CD8-positive, alpha-beta memory T cell (primary cell): Measurements from ENCODE around the gene OR4F6. TPM values are rescaled to one million over a fixed set of nuclear protein-coding genes. Genes with fewer than 3 reads are reported as not detected.

Experiments
- CTCF ChIA-PET: fragments of 350-600 bp; sonication (Branson Sonifier 250); formaldehyde crosslinking; loops from one replicate; lab custom pipeline; 2021; ENCODE audit warnings: antibody characterized with exemption; lab: Charles Lee
- POLR2A ChIA-PET: fragments of 350-600 bp; sonication (Branson Sonifier 250); formaldehyde crosslinking; loops from one replicate; lab custom pipeline; 2021; ENCODE audit warnings: antibody characterized with exemption; lab: Charles Lee
- DNase-seq, 5 donors: peaks; one replicate each; pipeline versions ENCODE4 v3.0.0 to v3.0.0-alpha.2; 2020 to 2022; ENCODE audit warnings: mixed read lengths in 1 of 5
- H3K27ac ChIP-seq: one replicate; pipeline ENCODE4 v1.7.0; 2013; ENCODE audit warnings: low read depth, mild to moderate bottlenecking, low read length, moderate library complexity
- H3K27me3 ChIP-seq: 2 replicates; pipeline ENCODE4 v1.7.0; 2013; ENCODE audit warnings: low read length, mild to moderate bottlenecking; ENCODE audit not compliant: insufficient read depth, poor library complexity, severe bottlenecking
- H3K36me3 ChIP-seq: 2 replicates; pipeline ENCODE4 v1.7.0; 2013; ENCODE audit warnings: mild to moderate bottlenecking, low read length, moderate library complexity; ENCODE audit not compliant: insufficient read depth
- H3K4me1 ChIP-seq: 2 replicates; pipeline ENCODE4 v1.7.0; 2013; ENCODE audit warnings: mild to moderate bottlenecking, low read length, moderate library complexity; ENCODE audit not compliant: insufficient read depth
- H3K4me3 ChIP-seq: 2 replicates; pipeline ENCODE4 v1.7.0; 2013; ENCODE audit warnings: mild to moderate bottlenecking, low read length
- H3K9me3 ChIP-seq: 2 replicates; pipeline ENCODE4 v1.7.0; 2013; ENCODE audit warnings: mild to moderate bottlenecking, low read length
- H3K27ac Mint-ChIP-seq, 8 donors: one replicate each; pipeline ENCODE4 v1.8.0; 2020 to 2021; ENCODE audit warnings: mixed read lengths in 8 of 8, mild to moderate bottlenecking in 6 of 8, inconsistent platforms in 3 of 8, moderate library complexity in 3 of 8
- H3K27me3 Mint-ChIP-seq, 2 donors: one replicate each; pipeline ENCODE4 v1.8.0; 2020 to 2021; ENCODE audit warnings: mixed read lengths in 2 of 2, mild to moderate bottlenecking in 1 of 2, moderate library complexity in 1 of 2
- H3K36me3 Mint-ChIP-seq, 3 donors: one replicate each; pipeline ENCODE4 v1.8.0; 2020 to 2021; ENCODE audit warnings: mixed read lengths in 3 of 3, inconsistent platforms in 1 of 3, mild to moderate bottlenecking in 1 of 3
- H3K4me1 Mint-ChIP-seq, 3 donors: one replicate each; pipeline ENCODE4 v1.8.0; 2020 to 2021; ENCODE audit warnings: mixed read lengths in 3 of 3, inconsistent platforms in 1 of 3, mild to moderate bottlenecking in 1 of 3
- H3K4me3 Mint-ChIP-seq, 7 donors: one replicate each; pipeline ENCODE4 v1.8.0; 2020 to 2021; ENCODE audit warnings: mixed read lengths in 7 of 7, mild to moderate bottlenecking in 6 of 7, moderate library complexity in 4 of 7, inconsistent platforms in 2 of 7
- H3K9me3 Mint-ChIP-seq, 5 donors: one replicate each; pipeline ENCODE4 v1.8.0; 2020 to 2022; ENCODE audit warnings: mixed read lengths in 5 of 5, mild to moderate bottlenecking in 3 of 5, moderate library complexity in 2 of 5, inconsistent platforms in 1 of 5
- polyA plus RNA-seq: library from polyadenylated mRNA; unstranded; fragments of 300-500 nt; fragmentation: Illumina TruSeq; gene quantifications from one replicate; pipeline ENCODE4 v1.2.3, GENCODE V29; 2021
- total RNA-seq, 2 experiments: library from RNA; stranded (reverse); gene quantifications; one replicate each; pipeline ENCODE4 v1.2.3, GENCODE V29; 2021

The OR4F6 gene
- total and polyA plus RNA-seq, 3 experiments from 2014 or later = not detected

DNA sequence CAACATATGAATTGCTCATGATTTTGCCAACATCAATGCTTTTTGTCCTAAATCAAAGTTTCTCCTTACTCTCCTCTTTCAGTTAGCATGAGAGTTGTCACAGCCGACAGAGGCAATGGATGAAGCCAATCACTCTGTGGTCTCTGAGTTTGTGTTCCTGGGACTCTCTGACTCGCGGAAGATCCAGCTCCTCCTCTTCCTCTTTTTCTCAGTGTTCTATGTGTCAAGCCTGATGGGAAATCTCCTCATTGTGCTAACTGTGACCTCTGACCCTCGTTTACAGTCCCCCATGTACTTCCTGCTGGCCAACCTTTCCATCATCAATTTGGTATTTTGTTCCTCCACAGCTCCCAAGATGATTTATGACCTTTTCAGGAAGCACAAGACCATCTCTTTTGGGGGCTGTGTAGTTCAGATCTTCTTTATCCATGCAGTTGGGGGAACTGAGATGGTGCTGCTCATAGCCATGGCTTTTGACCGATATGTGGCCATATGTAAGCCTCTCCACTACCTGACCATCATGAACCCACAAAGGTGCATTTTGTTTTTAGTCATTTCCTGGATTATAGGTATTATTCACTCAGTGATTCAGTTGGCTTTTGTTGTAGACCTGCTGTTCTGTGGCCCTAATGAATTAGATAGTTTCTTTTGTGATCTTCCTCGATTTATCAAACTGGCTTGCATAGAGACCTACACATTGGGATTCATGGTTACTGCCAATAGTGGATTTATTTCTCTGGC lies 2.5 kb downstream of the OR4F6 start:
- H3K27me3 Mint-ChIP-seq = peaks cover 15 to 41% of the 10 kb centered on the region in 2 donors
- Histone ChIP-seq H3K27ac (no peak overlapping the region), H3K27me3 (no peaks in the 10 kb centered on the region), H3K4me3 (no peak overlapping the region), H3K36me3 (no peaks in the 10 kb centered on the region), H3K9me3 (no peaks in the 10 kb centered on the region), H3K4me1 (no peaks in the 10 kb centered on the region)
- H3K4me3 Mint-ChIP-seq = no peak overlapping the region
- ChIA-PET POLR2A (no interaction called here), CTCF (no interaction called here)
- H3K27ac Mint-ChIP-seq = no peak overlapping the region
- H3K4me1 Mint-ChIP-seq = no peaks in the 10 kb centered on the region
- peaks cover 0 to 5% (median 0%) of the 10 kb centered on the region in 5 donors for H3K9me3 Mint-ChIP-seq
- no peaks in the 10 kb centered on the region for H3K36me3 Mint-ChIP-seq
- no peak for DNase-seq

DNA sequence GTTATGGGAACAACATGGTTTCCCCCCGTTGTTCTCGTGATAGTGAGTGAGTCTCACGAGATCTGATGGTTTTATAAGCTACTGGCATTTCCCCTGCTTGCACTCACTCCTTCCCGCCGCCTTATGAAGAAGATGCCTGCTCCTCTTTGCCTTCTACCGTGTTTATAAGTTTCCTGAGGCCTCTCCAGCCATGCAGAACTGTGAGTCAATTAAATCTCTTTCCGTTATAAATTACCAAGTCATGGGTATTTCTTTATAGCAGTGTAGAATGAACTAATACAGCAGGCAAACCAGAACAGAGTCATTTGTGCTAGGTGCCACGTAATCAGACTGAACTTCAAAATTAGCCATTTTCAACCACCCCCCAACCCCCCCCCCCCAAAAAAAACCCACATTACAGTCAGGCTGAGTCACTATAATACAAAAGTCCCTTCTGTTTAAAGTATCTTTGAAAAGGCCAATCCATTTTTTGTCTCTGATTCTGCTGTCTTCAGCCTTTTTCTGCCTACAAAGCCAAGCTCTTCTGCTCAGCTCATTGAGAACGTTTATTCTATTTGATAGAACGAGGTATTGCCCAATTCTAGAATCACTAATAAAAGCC lies 4.1 kb downstream of the OR4F6 start:
- Mint-ChIP-seq H3K27me3 (peaks cover 20 to 51% of the 10 kb centered on the region in 2 donors), H3K36me3 (no peaks in the 10 kb centered on the region), H3K9me3 (peaks cover 0 to 6% (median 0%) of the 10 kb centered on the region in 5 donors), H3K4me1 (no peaks in the 10 kb centered on the region), H3K27ac (no peak overlapping the region), H3K4me3 (no peak overlapping the region)
- Histone ChIP-seq H3K9me3 (no peaks in the 10 kb centered on the region), H3K27ac (no peak overlapping the region), H3K36me3 (no peaks in the 10 kb centered on the region), H3K4me1 (no peaks in the 10 kb centered on the region), H3K4me3 (no peak overlapping the region), H3K27me3 (no peaks in the 10 kb centered on the region)
- CTCF ChIA-PET = no interaction called here
- POLR2A ChIA-PET = no interaction called here
- no peak for DNase-seq

DNA sequence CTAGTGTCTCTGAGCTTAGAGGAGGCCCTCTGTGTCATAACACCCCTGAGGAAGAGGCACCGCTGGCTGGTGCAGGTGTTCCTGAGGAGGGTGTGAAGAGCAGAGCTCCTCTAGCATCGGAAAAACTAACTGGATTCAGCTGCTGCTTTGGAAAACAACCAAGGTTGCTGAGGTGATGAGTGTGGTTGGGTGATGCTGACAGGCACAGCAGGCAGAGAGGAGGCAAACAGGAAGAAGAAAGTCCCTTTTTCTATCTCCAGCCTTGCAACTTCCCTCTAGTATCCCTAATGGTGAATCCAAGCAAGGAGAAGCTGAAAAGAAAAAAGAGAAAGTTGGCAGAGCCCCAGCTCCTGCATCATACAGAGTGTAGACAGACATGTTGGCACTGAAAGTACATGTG lies 4.9 kb downstream of the OR4F6 start:
- Histone ChIP-seq H3K4me3 (no peak overlapping the region), H3K27me3 (no peaks in the 10 kb centered on the region), H3K4me1 (no peaks in the 10 kb centered on the region), H3K9me3 (no peaks in the 10 kb centered on the region), H3K27ac (no peak overlapping the region), H3K36me3 (no peaks in the 10 kb centered on the region)
- H3K4me1 Mint-ChIP-seq = no peaks in the 10 kb centered on the region
- no peak for DNase-seq
- ChIA-PET POLR2A (no interaction called here), CTCF (no interaction called here)
- no peak overlapping the region for H3K4me3 Mint-ChIP-seq
- H3K36me3 Mint-ChIP-seq = no peaks in the 10 kb centered on the region
- H3K27ac Mint-ChIP-seq = no peak overlapping the region
- peaks cover 0 to 6% (median 0%) of the 10 kb centered on the region in 5 donors for H3K9me3 Mint-ChIP-seq
- H3K27me3 Mint-ChIP-seq = peaks cover 21 to 56% of the 10 kb centered on the region in 2 donors

DNA sequence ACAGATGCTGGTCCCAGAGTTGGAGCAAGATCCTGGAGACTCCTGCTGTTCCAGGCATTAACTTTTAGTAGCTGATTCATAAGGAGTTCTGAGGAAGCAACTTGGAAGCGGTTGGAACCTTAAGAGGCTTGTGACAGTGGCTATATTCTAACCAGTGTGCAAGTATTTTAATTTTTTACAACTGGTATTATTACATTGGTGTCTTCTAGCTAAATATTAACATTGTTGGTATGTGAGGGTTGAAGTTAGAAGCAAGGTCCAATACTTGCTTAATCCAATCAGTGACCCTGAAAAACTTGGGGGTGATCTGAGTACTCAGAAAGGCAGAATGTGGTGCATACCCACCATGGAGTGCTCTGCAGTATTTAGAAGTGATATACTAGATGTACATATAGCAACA lies 7.1 kb downstream of the OR4F6 start:
- H3K36me3 ChIP-seq = no peaks in the 10 kb centered on the region
- ChIA-PET POLR2A (no interaction called here), CTCF (no interaction called here)
- H3K4me3 ChIP-seq = no peak overlapping the region
- DNase-seq = no peak
- no peaks in the 10 kb centered on the region for H3K4me1 ChIP-seq
- Mint-ChIP-seq H3K9me3 (peaks cover 0 to 4% (median 0%) of the 10 kb centered on the region in 5 donors), H3K4me3 (no peak overlapping the region), H3K27ac (no peak overlapping the region), H3K36me3 (no peaks in the 10 kb centered on the region), H3K27me3 (peaks cover 20 to 51% of the 10 kb centered on the region in 2 donors), H3K4me1 (no peaks in the 10 kb centered on the region)
- H3K9me3 ChIP-seq = no peaks in the 10 kb centered on the region
- H3K27ac ChIP-seq = no peak overlapping the region
- no peaks in the 10 kb centered on the region for H3K27me3 ChIP-seq

DNA sequence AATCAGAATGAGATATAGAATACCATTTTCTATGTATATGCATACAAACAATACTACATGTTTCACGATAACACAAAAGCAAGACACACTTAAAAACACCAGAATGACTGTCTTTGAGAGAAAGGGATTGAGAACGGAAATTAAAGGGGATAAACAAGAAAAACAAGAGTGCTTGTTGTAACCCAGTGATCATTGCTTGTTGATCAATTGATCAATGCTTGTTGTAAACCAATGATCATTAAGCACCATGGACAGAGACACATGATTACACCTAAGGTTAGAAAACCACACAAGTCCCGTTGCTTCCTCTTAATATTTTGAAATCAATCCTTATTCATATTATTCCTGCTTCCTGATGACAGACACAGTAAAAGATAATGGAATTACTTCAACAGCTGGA lies 7.6 kb downstream of the OR4F6 start:
- DNase-seq = no peak
- Histone ChIP-seq H3K4me1 (no peaks in the 10 kb centered on the region), H3K27ac (no peak overlapping the region), H3K27me3 (no peaks in the 10 kb centered on the region), H3K4me3 (no peak overlapping the region), H3K36me3 (no peaks in the 10 kb centered on the region), H3K9me3 (no peaks in the 10 kb centered on the region)
- ChIA-PET CTCF (no interaction called here), POLR2A (no interaction called here)
- H3K9me3 Mint-ChIP-seq = peaks cover 0 to 4% (median 0%) of the 10 kb centered on the region in 5 donors
- peaks cover 16 to 53% of the 10 kb centered on the region in 2 donors for H3K27me3 Mint-ChIP-seq
- H3K36me3 Mint-ChIP-seq = no peaks in the 10 kb centered on the region
- no peaks in the 10 kb centered on the region for H3K4me1 Mint-ChIP-seq
- no peak overlapping the region for H3K4me3 Mint-ChIP-seq
- H3K27ac Mint-ChIP-seq = no peak overlapping the region

DNA sequence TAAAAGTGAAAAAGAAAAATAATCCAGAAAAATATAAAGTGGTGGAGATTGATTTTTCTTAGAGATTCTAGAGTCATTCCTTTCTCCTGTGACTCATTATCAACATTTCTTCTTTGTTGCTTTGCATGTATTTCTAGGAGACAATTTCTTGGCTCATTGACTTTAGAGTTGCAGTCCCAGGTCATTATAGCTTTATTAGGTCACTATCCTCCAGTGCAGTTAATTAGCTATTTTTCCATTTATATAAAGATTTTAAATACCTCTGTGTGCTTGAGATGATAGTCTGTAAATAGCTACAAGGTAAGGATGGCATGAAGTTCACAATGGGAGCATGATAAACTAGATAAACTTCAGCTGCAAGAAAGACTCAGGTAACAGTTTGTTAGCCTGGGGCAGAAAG lies 8.6 kb downstream of the OR4F6 start, which contains the start of gene OR4F15:
Gene OR4F15, plus strand, starts transcription at position 301 of the 400 bp plus-strand sequence. CDS start 5,985 bp downstream, outside the sequence.
- peak within 1 kb of the TSS in 1 of 8 donors; percentile 72 for H3K27ac Mint-ChIP-seq
- POLR2A ChIA-PET = no interaction called here
- CTCF ChIA-PET = no interaction called here

DNA sequence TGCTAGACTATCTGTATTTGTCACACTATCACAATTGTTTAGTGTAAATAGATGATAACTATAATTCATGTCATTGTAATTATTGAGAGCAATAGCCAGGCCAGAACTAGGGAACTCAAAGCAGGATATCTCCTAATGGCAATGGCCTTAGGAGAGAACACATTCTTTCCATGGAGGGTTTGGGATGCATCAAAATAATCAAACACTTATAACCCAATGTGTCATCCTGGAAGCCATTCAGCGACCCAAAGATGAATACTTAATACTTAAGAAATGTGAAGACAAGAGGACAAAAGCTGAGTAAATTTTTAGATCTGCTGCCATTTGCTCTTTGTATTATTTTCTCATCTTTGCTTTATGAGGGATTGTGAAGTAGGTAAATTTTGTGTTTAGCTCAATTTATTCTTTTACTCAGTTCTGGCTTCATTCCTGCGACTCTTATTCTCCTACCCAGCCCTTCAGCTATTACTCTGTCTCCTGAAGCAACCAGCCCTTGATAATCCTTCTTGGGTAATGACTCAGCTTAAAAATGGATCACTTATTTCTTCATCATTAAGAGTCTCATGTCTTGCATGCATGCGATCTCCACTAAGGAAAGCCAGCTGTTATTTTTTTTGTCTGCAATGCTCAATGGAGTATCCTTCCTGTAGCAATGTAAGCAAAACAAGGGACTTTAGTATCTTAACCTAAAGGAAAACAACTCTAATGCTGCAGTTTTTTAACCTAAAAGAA lies 10.7 kb downstream of the OR4F6 start:
- Histone ChIP-seq H3K4me1 (no peaks in the 10 kb centered on the region), H3K27ac (no peak overlapping the region), H3K36me3 (no peaks in the 10 kb centered on the region), H3K9me3 (no peaks in the 10 kb centered on the region), H3K27me3 (no peaks in the 10 kb centered on the region), H3K4me3 (no peak overlapping the region)
- Mint-ChIP-seq H3K9me3 (peaks cover 0 to 4% (median 0%) of the 10 kb centered on the region in 5 donors), H3K4me1 (no peaks in the 10 kb centered on the region), H3K4me3 (no peak overlapping the region), H3K27ac (no peak overlapping the region), H3K36me3 (no peaks in the 10 kb centered on the region), H3K27me3 (peaks cover 17 to 46% of the 10 kb centered on the region in 2 donors)
- no peak for DNase-seq
- POLR2A ChIA-PET = no interaction called here
- CTCF ChIA-PET = interaction anchor here (0.9 kb wide), 1 partner anchor 10 kb away, joined by 4 read pairs; no protein-coding TSS in a partner anchor

More for the DNA sequence above, 8.6 kb downstream of the OR4F6 start, which contains the start of gene OR4F15:
- H3K9me3 Mint-ChIP-seq = peaks cover 0 to 4% (median 0%) of the 10 kb centered on the region in 5 donors
- no peak for DNase-seq
- Histone ChIP-seq H3K9me3 (no peaks in the 10 kb centered on the region), H3K27me3 (no peaks in the 10 kb centered on the region), H3K36me3 (no peaks in the 10 kb centered on the region), H3K27ac (no peak within 1 kb of the TSS), H3K4me3 (no peak within 1 kb of the TSS), H3K4me1 (no peaks in the 10 kb centered on the region)
- no peaks in the 10 kb centered on the region for H3K36me3 Mint-ChIP-seq
- no peaks in the 10 kb centered on the region for H3K4me1 Mint-ChIP-seq
- H3K27me3 Mint-ChIP-seq = peaks cover 16 to 51% of the 10 kb centered on the region in 2 donors
- H3K4me3 Mint-ChIP-seq = no peak within 1 kb of the TSS

DNA sequence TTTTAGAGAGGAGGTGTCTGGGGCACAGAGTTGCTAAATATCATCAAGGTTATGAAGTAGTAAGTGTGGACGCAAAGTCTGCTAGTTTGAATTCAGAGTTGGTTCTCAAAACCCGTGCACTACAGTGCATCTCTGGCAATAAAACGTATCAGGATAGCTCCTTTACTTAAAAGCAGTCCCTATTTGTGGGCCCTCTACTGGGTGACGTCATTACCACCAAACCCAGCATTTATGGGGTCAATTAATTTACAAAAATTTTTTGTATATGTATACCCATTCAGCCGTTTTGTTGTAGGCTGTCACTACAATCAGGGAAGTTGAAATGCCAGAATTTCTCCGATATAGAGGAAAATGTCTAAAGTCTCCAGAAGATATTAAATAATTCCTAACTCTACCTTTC lies 17.5 kb downstream of the OR4F6 start:
- Histone ChIP-seq H3K4me3 (no peak overlapping the region), H3K27me3 (peaks cover 3% of the 10 kb centered on the region), H3K4me1 (no peaks in the 10 kb centered on the region), H3K27ac (no peak overlapping the region), H3K9me3 (no peaks in the 10 kb centered on the region), H3K36me3 (no peaks in the 10 kb centered on the region)
- no peaks in the 10 kb centered on the region for H3K9me3 Mint-ChIP-seq
- H3K27ac Mint-ChIP-seq = no peak overlapping the region
- DNase-seq = no peak
- POLR2A ChIA-PET = no interaction called here
- CTCF ChIA-PET = no interaction called here
- H3K36me3 Mint-ChIP-seq = no peaks in the 10 kb centered on the region
- H3K27me3 Mint-ChIP-seq = peaks cover 14 to 34% of the 10 kb centered on the region in 2 donors
- no peak overlapping the region for H3K4me3 Mint-ChIP-seq
- no peaks in the 10 kb centered on the region for H3K4me1 Mint-ChIP-seq
